Thoracic aorta endothelial cell (primary cell): Measurements from ENCODE around the gene KLHL20. TPM values are rescaled to one million over a fixed set of nuclear protein-coding genes. Genes with fewer than 3 reads are reported as not detected.

ENCODE experiments used
- small RNA-seq: library from RNA; depleted of rRNA; stranded (forward); fragments of <200 nt; gene quantifications from one replicate; pipeline ENCODE3, GENCODE V24; 2012
- total RNA-seq: library from RNA; depleted of rRNA; stranded (reverse); fragments of >200 nt; gene quantifications from 2 replicates; pipeline ENCODE4 v1.2.3, GENCODE V29; 2012

Gene KLHL20
- 32.3 and 35.8 TPM in 2 replicates for total RNA-seq

GRCh38 chr1:173714759-173715537 lies at the start of gene KLHL20:
KLHL20 (plus strand) TSS chr1:173714981; CDS start chr1:173716044, 1,063 bp downstream.

GRCh38 chr1:173669491-173669941 lies 45.3 kb upstream of the KLHL20 start, which contains the start of gene ANKRD45:
ANKRD45 (minus strand) TSS chr1:173669851; CDS start chr1:173659418, 10,433 bp downstream.

GRCh38 chr1:173824315-173825081 lies 109.7 kb downstream of the KLHL20 start, which contains the start of the genes CENPL and DARS2:
CENPL (minus strand) TSS chr1:173824883; CDS start chr1:173811299, 13,584 bp downstream.
DARS2 (plus strand) TSS chr1:173824673; CDS start chr1:173825230, 557 bp downstream.

Small RNA genes lying within 50 kb of the gene (small RNA-seq; reads per million reads assigned to genes)
- gene BX248409.1 (not detected), gene RF00019 (not detected)

Other genes starting within 250 kb of the KLHL20 start
- 243 and 287 TPM in 2 replicates for gene PRDX6, start 237.6 kb upstream of the KLHL20 start, total RNA-seq
- gene SLC9C2, start 111.9 kb upstream of the KLHL20 start, total RNA-seq, result not detected in 2 replicates
- gene TEX50, start 79.6 kb upstream of the KLHL20 start, total RNA-seq, result not detected in 2 replicates
- 0.13 and 0.22 TPM in 2 replicates for gene ANKRD45, start 45.1 kb upstream of the KLHL20 start, total RNA-seq
- gene DARS2, start 109.7 kb downstream of the KLHL20 start, total RNA-seq, result 53.9 and 59.5 TPM in 2 replicates
- gene CENPL, start 109.9 kb downstream of the KLHL20 start, total RNA-seq, result 26.6 and 35.8 TPM in 2 replicates
- 362 and 423 TPM in 2 replicates for gene GAS5, start 153.0 kb downstream of the KLHL20 start, total RNA-seq
- gene ZBTB37, start 153.4 kb downstream of the KLHL20 start, total RNA-seq, result 5.0 and 6.8 TPM in 2 replicates
- gene SERPINC1, start 202.3 kb downstream of the KLHL20 start, total RNA-seq, result not detected in 2 replicates